T-helper 1 cell treated with Interleukin-12 subunit alpha and Interleukin-12 subunit beta and Interleukin-4 antibody, amounts not matched to agents 30 ng/mL and 1 ng/mL, for 36 hours (primary cell): ENCODE data around the gene GJA9. TPM values are rescaled to one million over a fixed set of nuclear protein-coding genes. Genes with fewer than 3 reads are reported as not detected.

Experiments used
- intact Hi-C: fragments of 100-400 bp; cut with micrococcal nuclease; formaldehyde crosslinking; loops from one replicate; pipeline ENCODE4 v1.15.1; 2024
- total RNA-seq: library from RNA; stranded (reverse); gene quantifications from 2 replicates; pipeline ENCODE4 v1.2.3, GENCODE V29; 2022

Gene GJA9
- total RNA-seq, 1 donor from 2014 or later = not detected

- intact Hi-C loops = no loop called here
These were observed 48.2 kb downstream of the GJA9 start for GRCh38 chr1:38833146-38833545.

- intact Hi-C loops = no loop called here
These were observed 49.0 kb downstream of the GJA9 start for GRCh38 chr1:38832370-38832734.

- intact Hi-C loops = no loop called here
These were observed 49.5 kb downstream of the GJA9 start for GRCh38 chr1:38831731-38832369.

GRCh38 chr1:38829368-38829767 is 52.0 kb downstream of the GJA9 start:
- intact Hi-C loops = no loop called here

GRCh38 chr1:38827318-38827717 is 54.1 kb downstream of the GJA9 start:
- intact Hi-C loops = no loop called here

GRCh38 chr1:38826886-38827285 is 54.5 kb downstream of the GJA9 start:
- intact Hi-C loops = no loop called here

- intact Hi-C loops = no loop called here
These were observed 55.1 kb downstream of the GJA9 start for GRCh38 chr1:38826262-38826661.

Other genes with a start within 250 kb of the GJA9 start
- 21.9 and 22.1 TPM in 2 replicates for gene RRAGC, start 21.8 kb downstream of the GJA9 start, total RNA-seq
- gene MYCBP, start 8.2 kb downstream of the GJA9 start, total RNA-seq = 30.9 and 41.7 TPM in 2 replicates
- gene RHBDL2, start 60.2 kb upstream of the GJA9 start, total RNA-seq = not detected in 2 replicates
- gene AKIRIN1, start 109.7 kb upstream of the GJA9 start, total RNA-seq = 72.0 and 74.0 TPM in 2 replicates
- 131 and 139 TPM in 2 replicates for gene NDUFS5, start 144.8 kb upstream of the GJA9 start, total RNA-seq